ENCODE data around the gene SH2D2A. TPM values are rescaled to one million over a fixed set of nuclear protein-coding genes. Genes with fewer than 3 reads are reported as not detected.

The SH2D2A gene
- total and polyA plus RNA-seq, 9 donors: 0.19 to 2.8 (median 0.77) TPM

DNA sequence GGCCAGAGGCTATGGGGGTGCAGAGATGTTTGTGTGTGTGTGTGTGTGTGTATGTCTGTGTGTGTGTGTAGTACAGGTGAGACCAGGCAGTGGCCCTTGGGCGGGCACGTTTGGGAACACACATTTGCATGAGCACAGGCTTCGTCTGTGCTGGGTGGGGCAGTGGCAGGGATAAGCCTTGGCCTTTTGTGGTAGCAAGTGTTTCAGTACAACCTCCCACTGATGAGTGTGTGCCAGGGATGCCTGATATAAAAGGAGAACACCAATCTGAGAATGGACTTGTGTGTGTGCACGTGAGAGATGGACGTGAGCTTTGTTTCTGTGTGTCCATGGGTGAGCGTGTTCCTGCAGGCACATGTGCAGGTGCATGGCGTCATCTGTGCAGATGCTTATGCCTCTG lies 47.0 kb upstream of the SH2D2A start:
- Histone ChIP-seq H3K27me3 (peaks cover 9% of the 10 kb centered on the region), H3K9me3 (no peaks in the 10 kb centered on the region), H3K27ac (no peak overlapping the region), H3K36me3 (no peaks in the 10 kb centered on the region), H3K4me1 (ENCODE audit: insufficient read depth) (peaks cover 2% of the 10 kb centered on the region), H3K4me3 (no peak overlapping the region)
- 74 to 78% (median 75%) methylated on average over 7 of the region's 7 CpGs for WGBS, 3 donors
- no peak for DNase-seq
- TF ChIP-seq EP300 (IDR thresholded peaks at IDR 0.05): no peak
- TF ChIP-seq, protein P1, sequence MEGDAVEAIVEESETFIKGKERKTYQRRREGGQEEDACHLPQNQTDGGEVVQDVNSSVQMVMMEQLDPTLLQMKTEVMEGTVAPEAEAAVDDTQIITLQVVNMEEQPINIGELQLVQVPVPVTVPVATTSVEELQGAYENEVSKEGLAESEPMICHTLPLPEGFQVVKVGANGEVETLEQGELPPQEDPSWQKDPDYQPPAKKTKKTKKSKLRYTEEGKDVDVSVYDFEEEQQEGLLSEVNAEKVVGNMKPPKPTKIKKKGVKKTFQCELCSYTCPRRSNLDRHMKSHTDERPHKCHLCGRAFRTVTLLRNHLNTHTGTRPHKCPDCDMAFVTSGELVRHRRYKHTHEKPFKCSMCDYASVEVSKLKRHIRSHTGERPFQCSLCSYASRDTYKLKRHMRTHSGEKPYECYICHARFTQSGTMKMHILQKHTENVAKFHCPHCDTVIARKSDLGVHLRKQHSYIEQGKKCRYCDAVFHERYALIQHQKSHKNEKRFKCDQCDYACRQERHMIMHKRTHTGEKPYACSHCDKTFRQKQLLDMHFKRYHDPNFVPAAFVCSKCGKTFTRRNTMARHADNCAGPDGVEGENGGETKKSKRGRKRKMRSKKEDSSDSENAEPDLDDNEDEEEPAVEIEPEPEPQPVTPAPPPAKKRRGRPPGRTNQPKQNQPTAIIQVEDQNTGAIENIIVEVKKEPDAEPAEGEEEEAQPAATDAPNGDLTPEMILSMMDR (IDR thresholded peaks at IDR 0.05): no peak
- no peak for TF ChIP-seq POLR2A (IDR thresholded peaks at IDR 0.05)
- intact Hi-C loops (cut with DNase I): loop anchor here in 2 of 4 donors (5.0 to 10.0 kb wide), 2 partner anchors 169 to 521 kb away; no protein-coding TSS in a partner anchor

DNA sequence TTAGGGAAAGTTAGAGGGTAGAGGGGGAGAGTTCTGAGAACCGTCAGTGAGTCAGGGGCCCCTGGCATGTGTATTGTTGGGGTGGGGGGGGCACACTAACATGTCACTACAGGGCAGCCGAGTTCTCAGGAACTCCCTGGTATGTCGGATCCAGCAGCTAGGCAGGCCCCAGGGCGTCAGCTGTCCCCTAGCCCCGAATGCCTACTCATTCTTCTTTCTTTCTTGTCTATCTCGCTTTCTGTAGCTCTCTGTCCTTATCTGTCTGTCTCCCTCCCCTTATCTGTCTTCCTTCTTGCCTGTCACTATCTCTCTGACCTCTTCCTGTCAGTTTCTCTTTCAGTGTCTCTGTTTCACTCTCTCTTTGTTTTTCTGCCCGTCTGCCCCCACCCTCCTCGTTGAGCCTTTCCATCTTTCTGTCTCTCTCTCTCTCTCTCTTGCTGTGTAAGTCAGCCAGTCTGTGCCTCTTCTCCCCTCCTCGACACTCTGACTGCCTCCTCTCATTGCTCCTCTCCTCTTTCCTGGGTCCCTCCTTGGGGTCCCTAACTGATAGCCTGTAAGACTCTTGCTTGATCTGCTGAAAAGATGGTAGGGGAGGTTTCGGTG lies 46.5 kb upstream of the SH2D2A start:
- TF ChIP-seq EP300 (IDR thresholded peaks at IDR 0.05): no peak
- no peak for TF ChIP-seq POLR2A (IDR thresholded peaks at IDR 0.05)
- TF ChIP-seq, protein P1 (IDR thresholded peaks at IDR 0.05): no peak
- Histone ChIP-seq H3K4me1 (ENCODE audit: insufficient read depth) (peaks cover 2% of the 10 kb centered on the region), H3K36me3 (no peaks in the 10 kb centered on the region), H3K27me3 (peaks cover 9% of the 10 kb centered on the region), H3K4me3 (no peak overlapping the region), H3K9me3 (no peaks in the 10 kb centered on the region), H3K27ac (no peak overlapping the region)
- 75 to 79% (median 79%) methylated on average over 10 of the region's 10 CpGs for WGBS, 3 donors
- no peak for DNase-seq
- intact Hi-C loops (cut with DNase I): loop anchor here in 2 of 4 donors (5.0 to 10.0 kb wide), 2 partner anchors 168 to 521 kb away; no protein-coding TSS in a partner anchor

DNA sequence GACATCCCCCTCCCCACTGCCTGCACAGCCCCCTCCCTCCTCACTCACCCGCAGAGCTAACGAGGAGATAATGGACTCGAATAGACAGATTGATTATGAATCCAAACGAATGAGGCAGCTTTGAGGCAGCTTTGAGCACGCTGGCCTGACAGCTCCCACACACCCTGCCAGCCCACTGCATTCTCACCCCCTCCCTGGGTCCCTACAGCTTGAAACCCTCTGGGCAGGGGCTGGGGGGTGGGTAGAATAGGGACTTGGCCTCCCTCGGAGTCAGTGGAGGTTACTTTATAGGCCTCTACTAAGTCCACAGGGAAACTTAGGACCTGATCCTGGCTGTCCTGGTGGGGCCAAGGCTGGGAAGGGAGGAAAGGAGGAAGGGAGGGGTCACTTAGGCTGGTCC lies 45.9 kb upstream of the SH2D2A start:
- intact Hi-C loops (cut with DNase I): loop anchor here in 2 of 4 donors (5.0 to 10.0 kb wide), 2 partner anchors 168 to 520 kb away; no protein-coding TSS in a partner anchor
- Histone ChIP-seq H3K36me3 (no peaks in the 10 kb centered on the region), H3K4me1 (ENCODE audit: insufficient read depth) (peaks cover 2% of the 10 kb centered on the region), H3K27me3 (peaks cover 9% of the 10 kb centered on the region), H3K27ac (no peak overlapping the region), H3K4me3 (no peak overlapping the region), H3K9me3 (no peaks in the 10 kb centered on the region)
- 73 to 81% (median 78%) methylated on average over 6 of the region's 6 CpGs for WGBS, 3 donors
- no peak for DNase-seq
- TF ChIP-seq, protein P1 (IDR thresholded peaks at IDR 0.05): no peak
- no peak for TF ChIP-seq POLR2A (IDR thresholded peaks at IDR 0.05)
- no peak for TF ChIP-seq EP300 (IDR thresholded peaks at IDR 0.05)

DNA sequence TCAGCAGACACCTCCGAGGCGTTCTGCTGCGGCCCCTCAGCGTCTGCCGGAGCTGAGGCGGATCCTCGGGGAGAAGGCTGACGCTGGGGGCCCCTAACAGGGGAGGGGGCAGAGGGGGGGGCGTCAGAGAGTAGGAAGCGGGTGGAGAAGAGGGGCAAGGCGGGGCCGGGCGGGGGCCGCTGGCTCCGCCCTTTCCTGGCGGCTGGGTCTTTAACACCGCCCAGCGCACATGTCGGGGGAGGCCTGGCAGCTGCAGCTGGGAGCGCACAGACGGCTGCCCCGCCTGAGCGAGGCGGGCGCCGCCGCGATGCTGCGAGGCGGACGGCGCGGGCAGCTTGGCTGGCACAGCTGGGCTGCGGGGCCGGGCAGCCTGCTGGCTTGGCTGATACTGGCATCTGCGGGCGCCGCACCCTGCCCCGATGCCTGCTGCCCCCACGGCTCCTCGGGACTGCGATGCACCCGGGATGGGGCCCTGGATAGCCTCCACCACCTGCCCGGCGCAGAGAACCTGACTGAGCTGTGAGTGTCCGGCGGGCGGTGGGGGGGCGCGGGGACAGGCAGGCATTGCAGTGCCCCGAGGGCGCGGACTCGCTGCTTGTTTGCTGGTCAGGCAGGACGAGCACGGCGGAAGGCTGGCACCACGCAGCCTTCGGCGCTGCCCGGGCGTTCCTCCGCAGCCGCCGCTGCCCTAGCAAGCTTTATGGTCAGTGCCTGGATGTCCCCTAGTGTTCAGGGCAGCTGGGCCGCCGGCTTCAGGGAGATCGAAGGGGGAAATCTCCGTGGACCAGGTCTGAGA lies 44.2 kb upstream of the SH2D2A start, which contains the start of gene NTRK1:
NTRK1 (plus strand) TSS at position 238 of the 796 bp plus-strand sequence; CDS start at position 308, 70 bp downstream.
- H3K27me3 ChIP-seq: peaks cover 9% of the 10 kb centered on the region
- peaks cover 2% of the 10 kb centered on the region for H3K4me1 ChIP-seq (ENCODE audit: insufficient read depth)
- no peaks in the 10 kb centered on the region for H3K9me3 ChIP-seq
- TF ChIP-seq POLR2A (IDR thresholded peaks at IDR 0.05) (no peak), EP300 (IDR thresholded peaks at IDR 0.05) (no peak)
- TF ChIP-seq, protein P1 (IDR thresholded peaks at IDR 0.05): no peak
- peak within 1 kb of the TSS; percentile 21 for H3K4me3 ChIP-seq
- intact Hi-C loops (cut with DNase I): loop anchor here in 2 of 4 donors (5.0 to 10.0 kb wide), 2 partner anchors 166 to 519 kb away; no protein-coding TSS in a partner anchor
- WGBS, 3 donors: 3 to 5% (median 5%) methylated on average over 33 to 69 of the region's 69 CpGs
- peak in 2 of 5 donors; percentile 49 to 58 for DNase-seq
- no peaks in the 10 kb centered on the region for H3K36me3 ChIP-seq
- no peak within 1 kb of the TSS for H3K27ac ChIP-seq
